ENCODE measurements around the gene MRPL55. TPM values are rescaled to one million over a fixed set of nuclear protein-coding genes. Genes with fewer than 3 reads are reported as not detected.

MRPL55 gene
- total RNA-seq: 34.6 and 41.1 TPM in 2 replicates

- intact Hi-C loops (cut with micrococcal nuclease): loop anchor here (1.0 to 10.0 kb wide), 17 partner anchors 27 to 1955 kb away; partner anchors contain the start of genes ARF1, CCSAP, GALNT2 and GUK1
Observed at GRCh38 chr1:228109073-228109961, at the start of gene MRPL55. TSS of gene MRPL55 (minus strand) at chr1:228109299. CDS start at chr1:228108260, 1,039 bp downstream.

- intact Hi-C loops (cut with micrococcal nuclease): no loop called here
Observed at GRCh38 chr1:228158151-228159007, 49.3 kb upstream of the MRPL55 start.

- intact Hi-C loops (cut with micrococcal nuclease): no loop called here
Observed at GRCh38 chr1:228157729-228158126, 48.6 kb upstream of the MRPL55 start.

GRCh38 chr1:228156941-228157728 is 48.0 kb upstream of the MRPL55 start:
- intact Hi-C loops (cut with micrococcal nuclease): no loop called here

- intact Hi-C loops (cut with micrococcal nuclease): no loop called here
Observed at GRCh38 chr1:228156515-228156881, 47.4 kb upstream of the MRPL55 start.

GRCh38 chr1:228155596-228156514 is 46.8 kb upstream of the MRPL55 start:
- intact Hi-C loops (cut with micrococcal nuclease): no loop called here

GRCh38 chr1:228154670-228155571 is 45.8 kb upstream of the MRPL55 start:
- intact Hi-C loops (cut with micrococcal nuclease): no loop called here

- intact Hi-C loops (cut with micrococcal nuclease): no loop called here
Observed at GRCh38 chr1:228154021-228154669, 45.0 kb upstream of the MRPL55 start.

GRCh38 chr1:228152918-228153258 is 43.8 kb upstream of the MRPL55 start:
- intact Hi-C loops (cut with micrococcal nuclease): no loop called here

- intact Hi-C loops (cut with micrococcal nuclease): no loop called here
Observed at GRCh38 chr1:228152097-228152917, 43.2 kb upstream of the MRPL55 start.

- intact Hi-C loops (cut with micrococcal nuclease): no loop called here
Observed at GRCh38 chr1:228151180-228151925, 42.3 kb upstream of the MRPL55 start.

GRCh38 chr1:228150461-228151179 is 41.5 kb upstream of the MRPL55 start:
- intact Hi-C loops (cut with micrococcal nuclease): no loop called here

- intact Hi-C loops (cut with micrococcal nuclease): no loop called here
Observed at GRCh38 chr1:228150120-228150460, 41.0 kb upstream of the MRPL55 start.

GRCh38 chr1:228149406-228150119 is 40.5 kb upstream of the MRPL55 start, which contains the start of gene GJC2:
TSS of gene GJC2 (plus strand) at chr1:228149930. CDS start at chr1:228157759, 7,829 bp downstream.
- intact Hi-C loops (cut with micrococcal nuclease): no loop called here

- intact Hi-C loops (cut with micrococcal nuclease): no loop called here
Observed at GRCh38 chr1:228148935-228149405, 39.9 kb upstream of the MRPL55 start.

Measured in T-helper 1 cell treated with Interleukin-12 subunit alpha and Interleukin-12 subunit beta and Interleukin-4 antibody, amounts not matched to agents 30 ng/mL and 1 ng/mL, for 36 hours (primary cell).